NB4 (cell line): ENCODE measurements around the gene SUMF1.

Source experiments
- CTCF ChIP-seq: IDR thresholded peaks from one replicate; pipeline ENCODE4 v1.5.1; 2012; ENCODE audit warnings: low read depth, low read length
- MAX ChIP-seq: IDR thresholded peaks from 2 replicates; pipeline ENCODE4 v1.6.1; 2011; ENCODE audit warnings: low read depth, low read length
- POLR2A ChIP-seq: IDR thresholded peaks from 2 replicates; pipeline ENCODE4 v1.6.1; 2011; ENCODE audit warnings: mild to moderate bottlenecking; ENCODE audit not compliant: insufficient read length; ENCODE audit errors: extremely low read depth

GRCh38 chr3:4497005-4497692, 30.1 kb upstream of the SUMF1 start:
- TF ChIP-seq CTCF (no peak), POLR2A (no peak), MAX (no peak)
